ENCODE data around the gene TNFSF18.
"Not testable (repeated sequence)": the region's sequence is repeated elsewhere in the genome, so short reads cannot be mapped to it uniquely, and the experiment has no call there.

TNFSF18 gene, protein sequence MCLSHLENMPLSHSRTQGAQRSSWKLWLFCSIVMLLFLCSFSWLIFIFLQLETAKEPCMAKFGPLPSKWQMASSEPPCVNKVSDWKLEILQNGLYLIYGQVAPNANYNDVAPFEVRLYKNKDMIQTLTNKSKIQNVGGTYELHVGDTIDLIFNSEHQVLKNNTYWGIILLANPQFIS

DNA sequence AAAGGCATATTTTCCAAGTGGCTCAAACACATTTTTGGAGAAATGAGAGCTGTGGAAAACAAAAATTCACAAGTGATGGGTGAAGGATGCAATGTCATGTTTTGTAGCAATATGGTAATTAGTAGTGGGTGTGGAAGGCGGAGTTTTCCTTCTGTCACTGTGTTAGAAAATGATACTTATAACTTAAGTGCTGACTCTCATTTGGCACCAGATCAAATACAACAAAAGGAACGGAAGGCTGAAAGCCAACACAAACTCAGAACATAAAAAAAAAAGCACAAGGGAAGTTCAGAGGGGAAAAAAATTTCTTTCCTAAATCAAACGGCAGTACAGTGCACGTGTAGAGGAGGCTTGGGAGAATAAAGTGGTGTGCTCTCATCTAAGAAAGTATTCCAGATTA is at the start of gene TNFSF18:
TNFSF18 (minus strand) TSS at position 77 of the 400 bp plus-strand sequence; CDS start at position 32, 45 bp downstream.
- peak; percentile 79 for DNase-seq

DNA sequence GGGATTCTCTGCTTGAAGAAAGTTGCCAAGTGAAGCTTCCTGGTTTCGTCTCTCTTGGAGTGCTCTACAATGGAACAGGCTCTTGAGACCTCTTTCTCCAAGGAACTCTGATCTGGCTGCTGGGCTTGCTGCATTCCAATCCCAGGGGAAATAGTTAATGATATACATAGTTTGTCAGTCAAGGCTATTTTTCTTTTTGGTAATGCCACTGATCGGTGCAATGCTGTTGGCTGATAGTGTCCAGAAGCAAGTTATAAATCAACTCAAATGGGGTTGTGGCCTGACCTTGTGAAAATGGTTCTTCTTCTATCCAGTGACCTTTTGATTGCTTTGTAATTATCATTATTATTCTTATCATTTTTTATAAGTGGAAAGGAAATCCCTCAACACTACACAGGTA is 48.4 kb upstream of the TNFSF18 start:
- no peak for DNase-seq

DNA sequence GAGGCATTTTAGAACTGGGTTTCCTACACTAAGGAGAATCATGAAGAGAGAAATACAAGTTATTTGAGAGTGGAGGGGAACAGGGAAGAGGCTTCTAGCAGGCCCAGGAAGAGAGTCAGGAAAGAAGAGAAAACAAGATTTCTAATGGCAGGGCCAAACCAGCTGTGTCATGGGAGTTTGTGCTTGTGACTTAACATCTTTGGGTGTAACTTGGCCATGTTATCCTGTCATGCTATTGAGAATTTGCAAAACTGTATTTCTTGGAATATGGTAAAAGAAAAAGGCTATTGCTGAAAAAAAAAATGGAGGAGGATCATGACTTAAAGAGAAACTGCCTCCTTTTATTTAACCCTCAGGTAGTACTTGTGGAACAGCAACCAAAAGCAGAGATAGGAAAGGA is 47.4 kb upstream of the TNFSF18 start:
- no peak for DNase-seq

DNA sequence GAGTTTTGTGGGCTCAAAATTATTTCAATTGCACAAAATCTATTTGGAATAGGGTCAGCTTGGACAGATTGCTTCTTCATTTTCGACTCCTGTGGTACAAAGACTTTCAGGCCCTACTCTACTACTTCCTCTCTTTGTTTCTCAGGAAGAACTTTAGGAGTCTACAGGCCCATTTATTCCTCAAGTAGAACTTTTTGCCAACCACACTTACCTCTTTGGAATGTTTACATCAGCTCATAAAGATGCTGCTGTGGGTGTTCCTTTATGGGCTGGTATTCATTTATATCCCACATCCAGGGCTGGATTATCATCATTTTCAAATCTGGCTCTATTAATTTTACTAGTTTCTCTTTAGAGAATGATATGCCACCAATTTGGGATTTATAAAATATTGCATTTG is 46.3 kb upstream of the TNFSF18 start:
- DNase-seq = no peak

DNA sequence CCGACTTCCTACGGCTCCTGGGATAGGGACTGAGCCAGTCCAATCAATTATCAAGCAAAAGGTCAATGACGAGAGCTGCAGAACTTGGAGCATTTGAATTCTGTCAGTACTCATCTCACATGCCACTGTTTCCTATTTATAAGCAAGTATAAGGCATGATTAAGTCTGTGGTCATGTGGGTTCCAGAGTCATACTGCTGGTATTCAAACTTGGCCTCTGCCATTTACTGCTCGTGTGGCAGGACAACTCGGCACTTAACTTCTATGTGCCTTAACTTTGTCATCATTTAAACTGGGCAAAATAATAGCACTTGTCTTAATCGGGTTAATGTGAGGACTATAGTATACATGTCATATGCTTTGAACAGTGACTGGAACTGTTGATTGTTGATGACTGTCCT is 44.9 kb upstream of the TNFSF18 start:
- DNase-seq = no peak

DNA sequence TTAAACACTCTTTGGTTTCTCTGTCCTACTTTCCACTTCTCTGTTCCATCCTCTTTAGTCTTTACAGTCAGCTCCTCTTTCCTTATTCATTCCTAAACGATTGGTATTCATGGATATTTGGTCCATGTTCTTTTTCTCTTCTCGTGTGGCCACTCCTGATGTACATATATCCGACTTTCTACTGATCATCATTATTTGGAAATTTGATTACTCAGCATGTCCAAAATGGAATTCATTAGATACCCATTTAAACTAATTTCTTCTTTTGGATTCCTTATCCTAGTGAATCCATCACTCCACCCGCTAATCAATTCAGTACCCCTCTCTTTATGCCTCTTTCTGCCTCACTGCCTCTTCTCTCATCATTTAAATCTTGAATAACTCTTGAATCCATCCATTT is 43.8 kb upstream of the TNFSF18 start:
- DNase-seq = no peak

DNA sequence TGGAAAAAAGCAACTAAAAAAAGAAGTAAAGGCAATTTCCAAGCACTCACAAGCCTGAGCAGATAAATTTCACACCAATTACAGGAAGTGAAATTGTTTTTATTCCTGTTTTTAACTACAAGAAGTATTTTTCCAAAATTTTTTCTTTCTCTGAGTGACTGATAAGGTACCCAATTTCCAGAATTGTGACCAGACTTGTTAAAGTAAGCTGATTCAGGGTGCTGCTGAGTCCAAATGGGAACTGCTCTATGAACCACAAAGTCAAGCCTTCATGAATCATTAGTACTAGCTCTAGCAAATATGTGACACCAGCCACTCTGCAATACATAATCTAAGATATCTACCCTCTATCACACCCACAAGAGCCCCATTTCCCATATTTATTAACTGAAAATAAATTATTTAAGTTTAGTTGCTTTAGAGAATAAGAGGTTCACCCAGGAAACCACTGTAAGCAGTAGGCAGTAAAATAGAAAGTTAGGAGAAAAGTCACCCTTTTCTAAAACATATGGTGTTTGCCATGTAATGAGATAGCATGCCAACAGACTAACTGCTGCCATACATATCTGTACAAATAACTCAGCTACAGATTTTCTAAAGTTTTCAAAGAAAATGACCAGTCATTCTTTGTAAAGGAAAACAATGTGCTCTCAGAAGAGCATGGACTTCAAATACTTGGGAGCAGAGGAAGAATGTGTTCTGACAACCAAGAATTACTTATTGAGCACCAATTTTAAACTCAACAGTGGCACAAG is 43.1 kb upstream of the TNFSF18 start:
- no peak for DNase-seq

DNA sequence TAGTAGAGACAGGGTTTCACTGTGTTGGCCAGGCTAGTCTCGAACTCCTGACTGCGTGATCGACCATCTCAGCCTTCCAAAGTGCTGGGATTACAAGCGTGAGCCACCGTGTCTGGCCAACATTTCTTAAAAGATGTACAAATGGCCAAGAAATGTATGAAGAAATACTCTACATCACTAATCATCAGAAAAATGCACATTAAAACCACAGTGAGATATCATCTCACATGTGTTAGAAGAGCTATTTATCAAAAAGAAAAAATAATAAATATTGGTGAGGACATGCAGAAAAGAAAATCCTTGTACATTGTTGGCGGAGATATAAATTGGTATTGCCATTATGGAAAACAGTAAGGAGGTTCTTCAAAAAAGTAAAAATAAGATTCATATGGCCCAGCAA is 33.6 kb upstream of the TNFSF18 start:
- no peak for DNase-seq

DNA sequence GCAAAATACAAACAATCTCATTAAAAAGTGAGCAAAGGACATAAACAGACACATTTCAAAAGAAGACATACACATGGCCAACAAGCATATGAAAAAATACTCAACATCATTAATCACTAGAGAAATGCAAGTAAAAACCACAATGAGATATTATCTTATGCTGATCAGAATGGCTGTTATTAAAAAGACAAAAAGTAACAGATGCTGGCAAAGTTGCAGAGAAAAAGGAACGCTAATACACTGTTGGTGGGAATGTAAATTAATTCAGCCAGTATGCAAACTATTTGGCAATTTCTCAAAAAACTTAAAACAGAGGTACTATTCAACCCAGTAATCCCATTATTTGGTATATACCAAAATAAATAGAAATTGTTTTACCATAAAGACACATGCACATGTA is 32.2 kb upstream of the TNFSF18 start:
- no peak for DNase-seq

DNA sequence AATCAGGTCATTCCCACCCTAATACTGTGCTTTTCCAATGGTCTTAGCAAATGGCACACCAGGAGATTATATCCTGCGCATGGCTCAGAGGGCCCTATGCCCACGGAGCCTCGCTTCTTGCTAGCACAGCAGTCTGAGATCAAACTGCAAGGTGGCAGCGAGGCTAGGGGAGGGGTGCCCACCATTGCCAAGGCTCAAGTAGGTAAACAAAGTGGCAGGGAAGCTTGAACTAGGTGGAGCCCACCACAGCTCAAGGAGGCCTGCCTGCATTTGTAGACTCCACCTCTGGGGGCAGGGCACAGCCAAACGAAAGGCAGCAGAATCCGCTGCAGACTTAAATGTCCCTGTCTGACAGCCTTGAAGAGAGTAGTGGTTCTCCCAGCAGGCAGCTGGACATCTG is 23.5 kb upstream of the TNFSF18 start:
- DNase-seq = not testable (repeated sequence)

DNA sequence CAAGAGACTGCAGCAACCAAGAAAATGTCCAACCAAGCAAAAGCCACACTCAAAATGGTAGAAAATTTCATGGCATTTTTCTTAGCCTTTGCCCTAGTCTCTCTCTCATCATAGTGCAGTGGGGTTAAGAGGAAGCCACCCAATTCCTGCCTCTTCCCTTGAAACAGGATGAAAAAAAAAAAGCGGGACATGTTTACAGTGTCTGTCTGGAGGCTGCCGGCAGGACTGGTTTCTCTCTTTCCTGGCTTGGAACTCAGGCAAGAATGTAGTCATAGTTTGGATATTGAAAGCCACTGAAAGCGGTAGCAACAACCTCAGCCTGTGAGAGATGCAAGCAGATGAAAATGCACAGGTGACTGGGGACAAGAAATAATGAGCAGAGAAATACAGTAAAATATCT is 13.3 kb upstream of the TNFSF18 start:
- no peak for DNase-seq

DNA sequence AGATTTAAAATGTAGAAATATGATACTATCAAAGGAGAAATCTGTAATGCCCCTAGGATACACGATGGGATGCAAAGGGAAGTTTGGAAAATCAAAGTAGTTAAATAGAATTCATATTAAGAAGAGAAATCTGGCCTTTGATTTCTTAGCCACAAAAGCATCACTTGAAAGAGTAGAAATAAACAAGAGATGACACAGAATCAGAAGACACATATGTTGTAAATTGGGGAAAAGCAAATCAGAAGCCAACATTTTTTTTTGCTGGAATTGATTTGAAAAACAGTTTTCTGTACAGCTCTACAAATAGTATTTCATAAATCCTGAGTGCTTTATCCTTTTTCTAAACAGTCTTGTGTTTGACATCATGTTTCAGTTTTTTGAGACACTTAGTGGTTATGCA is 12.4 kb upstream of the TNFSF18 start:
- DNase-seq = no peak

DNA sequence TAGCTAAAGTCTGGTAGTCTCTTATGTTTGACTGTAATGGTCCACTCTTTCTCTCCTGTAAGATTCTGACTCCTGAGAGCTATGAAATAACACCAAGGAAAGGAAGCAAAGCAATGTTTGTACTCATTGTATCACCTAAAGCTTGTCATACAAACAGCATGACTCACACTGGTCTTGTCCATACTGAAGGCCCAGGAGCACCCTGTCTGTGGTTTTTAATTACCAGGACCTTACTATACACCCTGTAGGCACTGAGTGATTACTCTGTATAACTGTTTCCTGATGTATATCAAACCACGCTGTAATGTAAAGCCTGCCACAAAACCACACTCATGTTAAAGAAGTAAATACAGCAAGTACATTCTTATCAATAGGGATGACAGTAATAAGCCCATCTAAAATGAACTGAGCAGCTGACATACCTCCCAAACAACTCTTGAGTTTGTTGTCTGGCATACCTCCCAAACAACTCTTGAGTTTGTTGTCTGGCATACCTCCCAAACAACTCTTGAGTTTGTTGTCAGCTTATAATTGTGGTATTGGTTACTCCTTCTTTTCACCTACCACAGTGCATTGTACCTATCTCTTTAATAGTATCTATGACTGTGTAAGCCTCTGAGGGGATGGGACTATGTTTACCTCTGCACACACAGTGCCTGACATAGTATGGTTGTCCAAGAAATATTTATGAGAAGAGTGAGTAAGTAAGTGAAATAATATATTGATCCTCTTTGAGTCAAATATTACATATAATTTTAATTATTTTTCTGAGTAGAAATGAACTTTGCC is 11.6 kb upstream of the TNFSF18 start:
- no peak for DNase-seq

DNA sequence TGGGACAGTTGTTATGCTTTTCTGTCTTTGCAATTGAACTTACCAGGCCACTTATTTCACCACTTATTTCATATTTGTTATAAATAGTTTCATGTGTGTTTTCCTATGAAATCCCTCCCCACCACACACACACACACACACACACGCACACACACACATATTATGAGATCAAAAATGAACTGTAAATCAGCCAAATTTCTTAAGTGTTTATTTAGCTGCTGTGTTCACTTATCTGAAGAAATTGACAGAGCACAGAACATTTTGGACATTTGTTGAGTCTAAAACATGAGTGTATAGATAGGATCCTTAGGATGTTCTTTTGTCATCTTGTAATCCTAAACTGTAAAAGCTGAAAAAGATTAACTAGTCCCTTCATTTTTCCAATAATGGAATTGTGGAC is 7.8 kb upstream of the TNFSF18 start:
- no peak for DNase-seq

DNA sequence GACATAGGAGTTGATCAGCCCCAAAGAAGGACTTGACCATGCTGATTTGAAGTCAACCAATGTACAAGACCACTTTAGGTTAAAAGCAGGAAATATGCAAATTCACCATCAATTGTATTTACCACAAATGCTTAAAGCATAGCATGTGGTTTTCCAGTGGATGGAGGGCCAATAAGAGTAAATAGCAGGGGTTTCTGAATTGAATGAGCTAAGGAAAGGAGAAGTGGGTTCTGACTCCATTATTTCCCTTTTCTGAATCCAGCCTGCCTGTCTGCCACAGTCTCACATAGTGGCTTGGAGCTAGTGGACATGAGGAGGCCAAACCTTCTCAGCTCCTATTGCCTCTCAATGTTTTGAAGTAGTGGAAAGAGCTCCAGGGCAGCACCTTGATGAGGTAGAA is 7.2 kb upstream of the TNFSF18 start:
- no peak for DNase-seq

DNA sequence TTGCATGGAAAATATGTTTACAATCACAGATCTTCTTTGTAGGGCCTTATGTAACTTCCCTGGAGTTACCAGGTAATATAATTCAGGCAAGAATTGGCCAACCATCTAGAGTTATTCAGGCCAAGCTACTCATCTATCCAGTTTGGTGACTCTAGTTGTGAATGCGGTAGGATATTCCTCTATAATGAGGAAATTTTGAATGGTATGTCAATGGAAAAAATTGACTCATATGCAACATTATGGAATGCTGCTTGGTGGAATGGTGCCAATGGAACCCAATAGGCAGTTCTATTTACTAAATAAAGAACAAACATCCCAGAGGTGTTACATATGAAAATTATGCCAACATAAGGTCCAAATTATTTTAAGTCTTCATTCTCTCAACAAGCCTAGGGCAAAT is 5.6 kb upstream of the TNFSF18 start:
- no peak for DNase-seq

DNA sequence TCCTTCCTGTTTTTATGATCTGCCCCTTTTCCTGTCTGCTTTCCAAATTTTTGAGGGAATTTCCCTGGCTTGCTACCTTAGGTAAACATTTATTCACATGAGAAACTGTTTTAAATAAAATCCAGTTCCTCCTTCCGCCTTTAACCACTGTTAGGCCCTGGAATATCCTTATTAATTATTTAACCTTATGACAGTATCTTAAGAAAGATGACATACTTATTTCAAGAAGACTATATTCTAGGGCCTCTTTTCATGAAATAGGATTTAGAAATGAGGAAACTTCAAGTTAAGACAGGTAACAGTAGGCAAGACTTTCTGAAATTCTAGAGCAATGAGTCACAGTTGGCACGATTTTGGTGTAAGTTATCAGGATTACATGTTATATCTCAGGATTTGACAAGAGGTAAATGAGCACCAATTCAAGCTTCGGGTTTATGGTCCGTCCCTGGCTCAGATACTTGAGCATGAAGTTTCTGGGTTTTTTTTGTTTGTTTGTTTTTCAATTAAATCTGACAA is 2.0 kb upstream of the TNFSF18 start:
- DNase-seq = no peak

DNA sequence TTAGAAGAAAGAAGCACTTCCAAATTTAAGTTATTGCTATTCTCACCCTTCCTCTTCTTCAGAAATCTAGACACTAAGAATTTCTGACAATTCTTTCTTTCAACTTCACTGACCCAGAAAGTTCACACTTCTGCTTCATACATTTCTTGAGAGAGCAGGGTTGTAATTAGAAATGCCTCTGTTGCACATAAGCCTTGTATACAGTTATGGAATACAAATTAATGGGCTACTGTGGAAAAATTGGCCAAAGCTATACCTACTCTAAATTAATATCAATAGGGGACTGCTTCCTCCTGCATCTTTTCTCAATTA is 1.5 kb downstream of the TNFSF18 start:
- DNase-seq = no peak

DNA sequence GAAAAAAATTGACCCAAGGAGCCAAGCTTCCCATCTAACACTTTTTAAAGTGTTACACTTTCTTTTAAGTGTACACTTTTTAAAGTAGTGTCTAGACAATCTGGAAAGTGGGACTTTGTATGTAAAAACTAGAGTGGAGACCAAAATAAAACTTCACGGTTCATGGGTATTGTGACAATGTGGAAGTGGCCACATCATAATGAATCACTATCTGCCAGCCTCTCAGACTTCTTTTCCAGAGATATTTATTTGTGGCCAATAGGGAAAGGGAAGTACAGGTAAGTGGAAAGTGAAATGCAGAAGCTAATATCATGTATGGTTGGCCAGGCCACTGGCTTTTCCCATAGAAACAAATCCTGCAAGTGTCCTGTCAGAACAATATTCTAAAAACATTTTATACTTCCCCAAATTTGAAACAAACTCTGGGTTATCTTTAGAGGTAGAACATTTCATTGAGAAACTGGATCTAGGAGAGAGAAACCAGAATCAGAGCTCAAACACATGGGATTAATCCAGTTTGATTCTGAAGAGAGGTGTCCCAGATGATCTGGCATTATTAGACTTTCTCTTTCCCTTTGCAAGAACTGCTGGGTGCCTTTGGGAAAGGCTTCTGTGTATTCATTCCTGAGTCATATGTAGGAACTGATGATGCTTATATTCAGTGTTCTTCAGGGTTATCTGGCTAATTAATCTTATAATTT is 2.0 kb downstream of the TNFSF18 start:
- DNase-seq = no peak

DNA sequence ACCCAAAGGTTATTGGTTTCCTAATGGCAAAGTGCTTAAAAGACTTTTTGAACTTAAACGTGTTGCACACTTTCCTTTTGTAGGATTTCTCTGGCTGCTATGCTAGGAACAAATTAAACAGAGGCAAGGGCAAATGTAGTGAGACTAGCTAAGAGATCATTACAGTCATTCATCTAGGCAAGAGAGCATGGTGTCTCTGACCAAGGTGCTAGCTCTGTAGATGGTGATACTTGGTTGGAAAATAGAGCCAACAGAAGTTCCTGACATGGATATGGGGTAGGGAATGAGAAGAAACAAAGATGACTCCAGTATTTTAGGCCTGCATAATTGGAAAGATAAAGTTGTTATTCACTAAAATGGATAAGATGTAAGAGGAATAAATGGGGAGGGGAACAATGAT is 6.1 kb downstream of the TNFSF18 start:
- DNase-seq = no peak

DNA sequence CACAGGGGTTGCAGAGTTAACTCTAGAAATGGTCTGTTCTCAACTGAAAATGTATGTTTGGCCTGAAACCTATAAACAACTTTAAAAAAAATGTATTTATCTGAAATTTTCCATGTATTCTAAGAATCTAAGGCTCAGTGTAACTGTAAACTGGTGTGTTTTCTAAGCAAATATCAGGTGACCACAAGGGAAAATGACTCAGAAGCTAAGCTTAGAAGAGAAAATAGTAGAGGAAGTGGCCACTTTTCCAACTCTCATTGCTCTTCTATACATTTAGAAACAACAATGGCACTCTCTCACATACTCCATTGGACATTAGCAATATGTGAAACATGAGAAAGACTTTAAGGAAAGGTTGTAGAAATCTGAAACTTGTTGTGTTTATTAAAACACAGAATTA is 7.5 kb downstream of the TNFSF18 start:
- DNase-seq = no peak

DNA sequence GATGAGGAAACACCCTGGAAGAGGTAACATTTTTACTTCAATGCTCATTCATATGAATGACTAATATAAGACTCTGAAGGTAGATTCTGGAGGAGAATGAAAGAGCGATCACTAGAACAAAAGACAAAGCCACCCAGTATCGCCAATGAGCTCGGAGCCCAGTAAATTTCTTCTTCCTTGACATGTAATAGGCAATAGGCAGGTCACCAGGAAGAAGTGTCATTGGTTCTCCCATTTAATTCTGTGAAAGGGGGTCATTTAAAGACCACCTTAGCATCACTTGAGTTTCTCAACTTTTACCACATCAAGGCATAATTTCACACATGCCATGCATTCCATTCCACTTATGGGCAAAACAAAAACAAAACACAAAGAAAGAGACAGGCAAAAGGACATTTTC is 7.9 kb downstream of the TNFSF18 start:
- DNase-seq = no peak

DNA sequence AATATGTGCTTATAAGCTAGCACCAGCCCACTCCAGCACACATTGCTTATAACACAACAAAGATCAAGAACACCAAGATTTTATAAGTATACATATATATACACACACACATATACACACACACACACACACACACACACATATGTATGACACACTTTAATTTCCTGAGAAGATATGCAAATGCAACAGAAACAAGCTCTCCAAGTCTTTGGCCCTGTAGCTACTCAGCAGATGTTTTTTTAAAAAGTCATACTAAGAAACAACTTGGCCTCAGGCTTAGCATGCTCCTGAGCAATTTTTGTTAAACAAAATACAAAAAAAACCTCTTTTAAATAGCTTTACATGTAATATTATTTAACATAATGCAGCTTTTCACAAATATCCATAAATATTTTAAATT is 11.1 kb downstream of the TNFSF18 start:
- DNase-seq = no peak
